ENCODE measurements around the gene SLC30A2.
A peak's percentile ranks its signal among the peaks of the same experiment; 100 is the strongest.

The SLC30A2 gene

GRCh38 chr1:26037904-26038303 lies 8.0 kb downstream of the SLC30A2 start:
- no peak for DNase-seq

GRCh38 chr1:26036756-26037281 lies 9.1 kb downstream of the SLC30A2 start:
- no peak for DNase-seq

- peak; percentile 87 for DNase-seq
Observed at GRCh38 chr1:26035959-26036755, 9.8 kb downstream of the SLC30A2 start.

GRCh38 chr1:26035203-26035958 lies 10.5 kb downstream of the SLC30A2 start:
- DNase-seq: peak; percentile 96

GRCh38 chr1:26034504-26035202 lies 11.3 kb downstream of the SLC30A2 start:
- DNase-seq: peak; percentile 68

- DNase-seq: no peak
Observed at GRCh38 chr1:26032656-26033357, 13.1 kb downstream of the SLC30A2 start.

- no peak for DNase-seq
Observed at GRCh38 chr1:26031611-26032220, 14.2 kb downstream of the SLC30A2 start.

- DNase-seq: no peak
Observed at GRCh38 chr1:26031196-26031595, 14.7 kb downstream of the SLC30A2 start.

GRCh38 chr1:26029864-26030481 lies 15.9 kb downstream of the SLC30A2 start:
- no peak for DNase-seq

GRCh38 chr1:26029054-26029863 lies 16.7 kb downstream of the SLC30A2 start:
- no peak for DNase-seq

- no peak for DNase-seq
Observed at GRCh38 chr1:26028490-26028980, 17.4 kb downstream of the SLC30A2 start.

GRCh38 chr1:26027716-26028489 lies 18.0 kb downstream of the SLC30A2 start:
- DNase-seq: no peak

GRCh38 chr1:26025517-26025916 lies 20.4 kb downstream of the SLC30A2 start:
- no peak for DNase-seq

- DNase-seq: no peak
Observed at GRCh38 chr1:26025060-26025459, 20.9 kb downstream of the SLC30A2 start.

- DNase-seq: no peak
Observed at GRCh38 chr1:26023826-26024225, 22.1 kb downstream of the SLC30A2 start.

GRCh38 chr1:26023009-26023408 lies 22.9 kb downstream of the SLC30A2 start:
- no peak for DNase-seq

GRCh38 chr1:26022404-26022779 lies 23.5 kb downstream of the SLC30A2 start:
- DNase-seq: no peak

GRCh38 chr1:26021647-26022403 lies 24.1 kb downstream of the SLC30A2 start, which contains the start of gene EXTL1:
TSS of gene EXTL1 (plus strand) at chr1:26021775. CDS start at chr1:26022647, 872 bp downstream.
- DNase-seq: no peak
